Fibroblast of the aortic adventitia (primary cell): ENCODE results near the gene VASH2. TPM values are rescaled to one million over a fixed set of nuclear protein-coding genes. Genes with fewer than 3 reads are reported as not detected.
"Not testable (repeated sequence)": the region's sequence is repeated elsewhere in the genome, so short reads cannot be mapped to it uniquely, and the experiment has no call there.

ENCODE experiments used
- DNase-seq: peaks from one replicate; pipeline ENCODE4 v3.0.0-alpha.2; 2010; ENCODE audit warnings: low read depth
- H3K4me3 ChIP-seq: 2 replicates; pipeline ENCODE4 v1.5.1; 2011; ENCODE audit warnings: low read depth, mild to moderate bottlenecking, control low read depth, low read length, moderate library complexity
- CTCF ChIP-seq: IDR thresholded peaks from 2 replicates; pipeline ENCODE4 v1.5.1; 2011; ENCODE audit warnings: mild to moderate bottlenecking, low read length, control low read depth, inconsistent platforms; ENCODE audit not compliant: insufficient read depth
- total RNA-seq: library from RNA; depleted of rRNA; stranded (reverse); fragments of >200 nt; gene quantifications from 2 replicates; pipeline ENCODE4 v1.2.3, GENCODE V29; 2012; ENCODE audit warnings: low replicate concordance

The VASH2 gene
- total RNA-seq, 1 donor = 0.90 TPM

DNA sequence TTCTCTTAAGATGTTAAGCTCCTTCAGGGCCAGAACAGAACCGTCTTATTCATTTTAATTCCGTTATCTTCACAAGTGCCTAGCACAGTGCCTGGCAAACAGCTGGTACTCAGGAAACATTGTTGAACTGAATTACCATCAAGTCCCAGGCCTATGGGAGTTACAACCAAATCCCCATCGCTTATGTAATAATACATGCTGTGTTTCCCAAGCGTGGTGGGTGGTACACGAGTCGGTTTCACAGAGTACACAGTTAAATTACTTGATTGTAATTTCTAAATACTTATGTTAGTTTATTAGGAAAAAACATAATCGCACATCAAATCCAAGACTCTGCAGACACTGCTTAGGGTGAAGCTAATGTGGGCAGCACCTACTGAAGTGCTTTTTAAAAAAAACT is 64.3 kb downstream of the VASH2 start:
- no peak for TF ChIP-seq CTCF
- H3K4me3 ChIP-seq = peak overlapping the region; percentile 92
- peak; percentile 33 for DNase-seq

DNA sequence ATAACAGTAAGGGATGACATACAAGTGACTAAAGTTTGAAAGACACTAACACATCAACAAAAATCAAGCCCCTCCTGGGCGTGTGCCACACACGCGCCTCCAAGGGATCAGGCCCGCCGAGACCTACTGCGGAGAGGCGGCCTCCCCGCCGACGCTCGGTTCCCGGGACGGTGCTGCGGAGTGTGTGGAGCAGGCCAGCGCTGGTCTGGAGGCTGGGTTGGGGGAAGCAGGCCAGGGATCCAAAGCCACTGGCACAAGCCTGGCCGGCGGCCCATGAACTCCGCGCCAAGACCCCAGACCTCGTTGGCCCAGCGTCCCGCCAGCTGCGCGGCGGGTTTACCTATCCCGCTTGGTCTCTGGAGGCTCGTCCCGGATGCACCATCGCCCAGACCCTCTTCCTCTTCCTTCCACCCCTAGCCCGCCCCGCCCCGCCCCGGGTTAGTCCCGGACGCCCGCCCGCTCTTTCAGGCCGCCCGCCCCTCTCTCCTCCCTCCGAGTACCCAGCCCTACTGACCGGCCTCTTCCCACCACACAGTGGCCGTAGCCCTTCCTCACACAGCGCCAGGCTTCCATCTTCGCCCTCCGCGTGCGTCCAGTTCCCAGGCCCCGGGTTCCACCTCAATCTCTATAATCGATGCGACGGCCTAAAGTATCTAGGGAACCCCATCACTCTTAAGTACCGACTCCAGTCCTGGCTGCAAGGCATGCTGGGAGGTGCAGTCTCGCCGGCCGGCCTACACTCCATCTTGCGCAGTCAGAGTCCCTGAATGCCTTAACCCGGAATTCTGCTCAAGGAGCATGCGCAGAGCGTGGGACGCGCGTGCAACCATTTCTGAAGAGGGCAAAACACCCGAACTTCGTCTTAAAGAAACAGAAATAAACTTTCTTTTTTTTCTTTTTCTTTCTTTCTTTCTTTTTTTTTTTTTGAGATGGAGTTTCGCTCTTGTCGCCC is 65.0 kb downstream of the VASH2 start, which contains the start of gene ANGEL2:
TSS of gene ANGEL2 (minus strand) at position 769 of the 952 bp plus-strand sequence. CDS start at position 573, 196 bp downstream.
- no peak for TF ChIP-seq CTCF
- H3K4me3 ChIP-seq = peak within 1 kb of the TSS; percentile 92

DNA sequence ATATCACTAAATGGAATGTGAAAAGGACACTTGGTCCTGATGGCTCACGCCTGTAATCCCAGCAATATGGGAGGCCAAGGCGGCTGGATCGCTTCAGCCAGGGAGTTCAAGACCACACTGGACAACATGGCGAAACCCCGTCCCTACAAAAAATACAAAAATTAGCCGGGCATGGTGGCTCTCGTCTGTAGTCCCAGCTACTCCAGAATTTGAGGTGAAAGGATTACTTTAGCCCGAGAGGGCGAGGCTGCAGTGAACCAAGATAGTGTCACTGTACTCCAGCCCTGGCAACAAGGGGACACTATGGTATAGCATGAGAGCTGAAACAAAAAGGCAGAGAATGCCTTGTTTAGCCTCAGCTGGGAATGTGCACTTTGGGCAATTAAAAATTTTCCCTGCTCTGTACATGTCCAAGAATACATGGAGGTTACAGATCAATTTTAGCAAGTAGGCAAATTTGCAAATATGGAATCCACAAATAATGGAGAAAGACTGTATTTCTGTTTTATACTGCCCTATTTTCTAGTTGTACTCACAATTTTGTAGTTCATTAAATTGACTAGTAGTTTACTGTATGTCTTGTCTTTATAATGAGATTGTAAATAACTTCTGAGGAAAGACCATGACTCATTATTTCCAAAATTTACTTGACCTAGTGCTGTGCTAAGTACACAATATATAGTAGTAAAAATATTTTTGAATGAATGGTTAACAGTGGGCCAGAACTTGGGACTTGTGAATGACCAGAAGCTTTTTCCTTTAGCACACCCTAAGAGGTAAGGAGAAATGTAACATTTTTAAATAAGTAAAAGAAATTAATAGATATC is 67.3 kb downstream of the VASH2 start:
- no peak for TF ChIP-seq CTCF
- H3K4me3 ChIP-seq = no peak overlapping the region
- no peak for DNase-seq

More for the DNA sequence above, 65.0 kb downstream of the VASH2 start, which contains the start of gene ANGEL2:
- DNase-seq = peak; percentile 98

- no peak for TF ChIP-seq CTCF
- no peak overlapping the region for H3K4me3 ChIP-seq
- no peak for DNase-seq
Measured at GRCh38 chr1:213019450-213019849, 69.1 kb downstream of the VASH2 start.

DNA sequence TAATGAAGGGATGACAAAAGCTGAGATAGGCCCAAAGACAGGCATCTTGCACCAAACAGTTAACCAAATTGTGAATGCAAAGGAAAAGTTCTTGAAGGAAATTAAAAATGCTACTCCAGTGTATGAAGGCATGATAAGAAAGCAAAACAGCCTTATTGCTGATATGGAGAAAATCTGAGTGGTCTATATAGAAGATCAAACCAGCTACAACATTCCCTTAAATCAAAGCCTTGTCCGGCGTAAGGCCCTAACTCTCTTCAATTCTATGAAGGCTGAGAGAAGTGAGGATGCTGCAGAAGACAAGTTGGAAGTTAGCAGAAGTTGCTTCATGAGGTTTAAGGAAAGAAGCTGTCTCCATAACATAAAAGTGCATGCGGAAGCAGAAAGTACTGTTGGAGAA is 69.7 kb downstream of the VASH2 start:
- TF ChIP-seq CTCF = no peak
- no peak overlapping the region for H3K4me3 ChIP-seq
- DNase-seq = no peak

DNA sequence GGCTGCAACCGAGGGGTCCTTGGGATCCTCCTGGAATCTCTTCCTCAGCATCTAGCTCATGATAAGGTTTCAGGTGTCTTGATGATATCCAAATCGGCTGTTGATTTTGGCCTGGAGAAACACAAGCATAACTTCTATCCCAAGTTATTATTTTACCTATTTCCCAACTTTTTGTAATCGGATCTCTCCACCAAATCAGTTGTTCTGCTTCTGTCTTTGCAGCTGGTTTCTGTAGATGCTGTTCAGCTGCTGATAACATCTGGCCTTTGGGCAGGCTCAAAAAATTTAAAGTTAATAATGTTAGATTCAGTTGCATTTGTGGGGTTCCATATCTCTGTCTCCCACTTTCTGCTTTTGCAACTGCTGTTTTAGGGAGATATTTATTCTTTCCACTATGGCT is 76.7 kb downstream of the VASH2 start:
- H3K4me3 ChIP-seq, DNase-seq: not testable (repeated sequence)

DNA sequence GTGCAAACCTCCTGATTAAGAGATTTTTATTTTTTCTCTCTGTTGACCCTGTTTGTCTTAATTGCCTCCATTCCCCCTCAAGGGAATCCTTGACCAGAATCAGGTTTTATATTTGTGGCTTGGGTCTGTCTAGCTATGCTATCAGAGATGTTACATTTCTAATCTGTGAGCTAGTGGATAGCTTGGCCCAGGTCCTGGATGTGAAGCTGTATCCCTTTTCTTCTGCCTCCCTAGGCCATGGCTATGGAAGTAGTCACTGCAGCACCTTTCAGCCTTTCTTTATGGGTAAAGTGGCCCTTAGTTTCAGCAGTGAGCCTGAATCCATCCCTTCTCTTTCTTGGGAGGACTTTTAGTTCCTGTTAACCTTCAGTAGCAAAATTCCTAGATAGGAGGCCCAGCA is 82.3 kb downstream of the VASH2 start:
- DNase-seq = no peak
- no peak for TF ChIP-seq CTCF
- no peak overlapping the region for H3K4me3 ChIP-seq
